GM12864 (cell line): ENCODE measurements around the gene HRAS.

ENCODE experiments used
- DNase-seq: peaks from one replicate; pipeline ENCODE4 v3.0.0-alpha.2; 2011; ENCODE audit warnings: low read depth
- H3K4me3 ChIP-seq: 2 replicates; pipeline ENCODE4 v1.5.1; 2011; ENCODE audit warnings: mild to moderate bottlenecking, low read depth, low read length, control low read depth
- CTCF ChIP-seq: IDR thresholded peaks from 2 replicates; pipeline ENCODE4 v1.5.1; 2011; ENCODE audit warnings: low read depth, mild to moderate bottlenecking, moderate library complexity, low read length, control low read depth, inconsistent platforms; ENCODE audit errors: missing control alignments

Gene HRAS

GRCh38 chr11:551596-551995 is 16.2 kb upstream of the HRAS start:
- no peak for TF ChIP-seq CTCF
- no peak overlapping the region for H3K4me3 ChIP-seq
- DNase-seq = no peak

- no peak for TF ChIP-seq CTCF
- DNase-seq = no peak
- no peak overlapping the region for H3K4me3 ChIP-seq
Observed at GRCh38 chr11:551131-551530, 15.8 kb upstream of the HRAS start.

- no peak for TF ChIP-seq CTCF
- no peak overlapping the region for H3K4me3 ChIP-seq
- no peak for DNase-seq
Observed at GRCh38 chr11:550746-551085, 15.3 kb upstream of the HRAS start.

GRCh38 chr11:550021-550745 is 14.8 kb upstream of the HRAS start:
- no peak for TF ChIP-seq CTCF
- H3K4me3 ChIP-seq = no peak overlapping the region
- no peak for DNase-seq

- H3K4me3 ChIP-seq = no peak overlapping the region
- no peak for TF ChIP-seq CTCF
- DNase-seq = no peak
Observed at GRCh38 chr11:548700-549603, 13.6 kb upstream of the HRAS start.

GRCh38 chr11:545171-545570 is 9.8 kb upstream of the HRAS start:
- no peak for DNase-seq
- no peak for TF ChIP-seq CTCF
- no peak overlapping the region for H3K4me3 ChIP-seq

GRCh38 chr11:544817-545166 is 9.4 kb upstream of the HRAS start:
- no peak for TF ChIP-seq CTCF
- no peak for DNase-seq

More at GRCh38 chr11:544817-545166, 9.4 kb upstream of the HRAS start:
- H3K4me3 ChIP-seq = no peak overlapping the region
